Measurements from ENCODE around the gene LYZL2.

LYZL2 gene

DNA sequence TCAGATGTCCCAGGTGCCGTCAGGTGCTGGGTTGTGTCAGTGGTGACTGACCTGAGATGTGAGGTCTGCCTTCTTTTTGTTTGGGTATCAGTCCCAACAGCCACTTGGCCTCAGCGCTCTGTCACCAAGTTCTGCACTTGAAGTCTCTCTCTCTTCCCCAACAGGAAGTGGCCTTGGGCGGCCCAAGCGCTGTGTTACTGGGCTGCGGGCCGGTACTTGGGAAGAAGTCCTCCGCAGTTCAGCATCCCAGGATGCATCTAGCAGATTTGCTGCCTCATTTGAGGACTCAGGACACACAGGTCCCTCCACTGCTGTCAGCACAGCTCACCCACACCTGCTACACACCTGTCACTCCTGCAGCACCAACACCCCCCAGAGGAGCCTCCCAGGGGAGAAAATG is 40.1 kb downstream of the LYZL2 start:
- DNase-seq: no peak

DNA sequence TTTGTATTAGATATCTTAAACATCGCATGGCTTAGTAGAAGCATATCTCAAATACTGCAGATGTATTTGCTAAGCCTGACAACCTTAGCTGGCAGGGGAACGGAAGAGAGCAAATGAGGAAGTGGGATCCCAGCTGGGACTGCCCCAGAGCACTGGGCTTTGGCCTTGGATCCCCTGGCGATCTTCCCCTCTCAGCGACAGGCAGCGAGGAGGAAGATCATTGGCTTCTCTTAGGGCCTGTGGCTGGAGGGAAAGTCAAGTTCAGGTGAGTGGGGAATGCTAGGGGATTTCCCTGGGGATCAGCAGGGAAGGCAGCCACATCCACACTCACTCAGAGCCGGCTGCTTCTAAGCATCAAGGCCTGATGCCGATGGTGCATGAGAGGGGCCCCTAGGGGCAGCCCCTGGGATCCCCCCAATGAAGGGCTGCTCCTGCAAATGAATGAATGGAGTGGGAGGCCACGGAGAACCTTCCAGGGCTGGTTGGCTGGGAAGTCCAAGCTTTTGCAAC is 42.0 kb downstream of the LYZL2 start:
- peak; percentile 10 for DNase-seq

DNA sequence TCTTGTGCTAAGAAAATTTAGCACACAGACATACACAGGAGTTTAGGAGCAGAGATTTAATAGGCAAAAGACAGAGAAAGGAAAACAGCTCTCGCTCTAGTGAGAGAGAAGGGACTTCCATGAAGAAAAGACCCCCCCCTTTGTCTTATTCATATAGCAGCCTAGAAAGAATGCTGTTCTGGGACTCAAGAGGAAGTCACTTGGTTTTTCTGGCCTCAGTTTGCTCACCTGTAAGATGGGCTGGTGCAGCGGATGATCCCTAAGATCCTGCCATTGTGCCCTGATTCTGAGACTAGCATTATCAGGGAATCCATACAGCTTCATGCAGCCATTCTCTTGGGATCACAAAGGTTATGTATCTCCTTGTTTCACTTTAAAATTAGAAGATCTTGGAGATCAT is 42.7 kb downstream of the LYZL2 start:
- no peak for DNase-seq

DNA sequence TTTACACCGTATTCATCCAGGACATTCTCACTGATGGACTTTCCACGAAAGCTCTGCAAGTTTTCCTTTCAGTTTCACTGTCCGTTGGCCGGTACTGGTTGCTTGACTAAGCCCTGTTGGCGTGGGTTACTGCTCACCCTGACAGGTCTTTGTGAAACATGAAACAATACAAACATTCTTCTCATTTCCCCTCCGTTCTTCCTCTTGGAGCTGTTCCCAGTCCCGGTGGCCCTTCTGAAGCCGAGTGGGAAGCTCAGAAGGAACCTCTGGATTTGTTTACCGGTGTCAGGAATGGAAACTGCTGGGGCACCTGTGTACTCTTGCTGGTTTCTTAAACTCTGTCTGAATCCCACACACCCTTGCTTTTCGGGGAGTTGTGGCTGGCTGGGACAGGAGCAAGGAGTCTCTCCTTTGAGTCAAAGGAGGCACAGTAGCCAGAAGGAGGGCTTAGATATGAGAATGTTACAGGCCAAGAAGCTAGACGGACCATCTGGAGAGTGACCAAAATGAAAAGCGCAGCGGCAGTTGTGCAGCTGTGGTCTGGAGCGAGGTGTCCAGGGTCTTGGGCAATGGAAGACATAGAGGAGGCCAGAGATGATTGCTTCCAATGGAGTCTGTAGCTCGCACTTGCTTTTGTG is 45.7 kb downstream of the LYZL2 start:
- DNase-seq: peak; percentile 16

DNA sequence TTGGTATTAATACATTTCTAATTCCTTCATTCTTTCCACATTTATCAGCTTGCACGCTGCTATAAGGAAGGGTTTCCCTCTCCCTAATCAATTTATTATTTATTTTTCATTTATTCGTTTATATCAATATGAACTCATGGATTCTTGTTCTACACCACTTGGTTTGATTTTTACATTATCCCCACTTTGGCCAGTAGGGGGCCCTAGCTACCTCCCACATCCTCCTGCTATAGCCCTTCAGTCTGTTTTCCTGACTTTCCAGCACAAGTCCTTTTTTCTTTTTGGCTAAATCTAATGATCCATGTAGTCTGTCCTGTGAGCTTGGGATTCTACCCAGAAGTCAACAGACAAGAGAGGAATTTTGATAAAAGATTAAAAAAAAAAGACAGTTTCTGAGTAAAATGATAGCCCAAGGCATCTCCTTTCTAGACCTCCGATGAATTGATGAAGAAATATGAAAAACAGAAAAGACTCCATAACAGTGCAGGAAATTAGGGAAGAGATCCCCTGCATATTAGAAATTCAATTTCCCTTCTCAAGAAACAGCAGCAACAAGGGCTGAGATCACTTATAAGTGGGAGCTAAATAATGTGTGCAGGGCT is 47.7 kb downstream of the LYZL2 start:
- peak; percentile 34 for DNase-seq

DNA sequence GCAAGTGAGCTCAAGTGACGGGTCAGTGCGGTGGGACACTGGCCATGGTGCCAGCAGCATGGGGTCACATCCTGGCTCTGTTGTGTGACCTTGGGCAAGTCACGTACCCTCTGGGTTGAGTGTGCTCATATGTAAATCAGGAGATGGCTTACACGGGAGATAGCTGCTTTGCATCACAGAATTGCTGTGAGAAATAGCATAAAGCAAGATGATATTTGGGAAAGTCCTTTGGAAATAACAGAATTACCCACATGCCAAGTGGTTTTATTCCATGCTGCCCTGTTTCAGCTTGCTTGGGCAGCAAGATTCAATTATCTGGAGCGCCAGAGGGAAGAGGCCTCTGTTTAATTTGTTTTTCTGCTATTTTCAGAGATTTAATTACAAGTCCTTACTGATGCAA is 48.9 kb downstream of the LYZL2 start:
- DNase-seq: no peak

DNA sequence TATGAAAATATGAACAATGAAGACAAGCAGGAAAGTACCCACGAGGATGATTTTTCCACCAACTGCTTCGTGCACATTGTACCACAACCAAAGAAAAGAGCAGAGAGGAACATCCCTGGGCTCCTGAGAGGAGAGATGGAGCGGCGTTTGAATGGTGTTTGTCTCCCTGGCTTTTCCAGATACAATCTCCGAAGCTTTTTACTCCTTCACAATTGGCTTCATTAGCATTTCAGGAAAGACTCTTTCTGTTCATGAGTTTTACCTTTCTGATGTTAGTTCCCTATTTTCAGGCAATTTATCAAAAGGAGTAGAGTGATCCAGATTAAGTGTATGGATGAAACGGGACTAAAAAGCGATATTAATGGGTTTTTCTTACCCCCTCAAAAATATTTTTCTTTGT is 49.3 kb downstream of the LYZL2 start:
- no peak for DNase-seq

DNA sequence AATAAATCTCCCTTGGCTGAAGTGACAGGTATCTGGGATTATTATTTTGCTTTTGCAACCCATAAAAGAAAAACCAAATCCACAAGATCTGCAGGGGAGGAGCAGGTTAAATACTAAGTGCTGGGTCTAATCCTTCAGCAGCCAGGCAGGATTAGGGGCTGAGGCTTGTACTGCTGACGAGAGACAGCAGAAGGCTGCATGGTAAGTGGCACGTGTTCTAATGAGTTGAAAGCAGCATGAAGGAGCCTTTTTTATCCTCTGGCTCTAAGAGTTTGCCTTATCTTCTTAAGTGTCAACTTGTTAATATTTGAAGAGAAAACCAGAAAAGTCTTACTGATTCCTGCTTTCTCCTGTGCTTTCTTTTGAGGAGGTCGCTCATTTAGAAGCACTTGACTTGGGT is 50.0 kb downstream of the LYZL2 start:
- DNase-seq: no peak

DNA sequence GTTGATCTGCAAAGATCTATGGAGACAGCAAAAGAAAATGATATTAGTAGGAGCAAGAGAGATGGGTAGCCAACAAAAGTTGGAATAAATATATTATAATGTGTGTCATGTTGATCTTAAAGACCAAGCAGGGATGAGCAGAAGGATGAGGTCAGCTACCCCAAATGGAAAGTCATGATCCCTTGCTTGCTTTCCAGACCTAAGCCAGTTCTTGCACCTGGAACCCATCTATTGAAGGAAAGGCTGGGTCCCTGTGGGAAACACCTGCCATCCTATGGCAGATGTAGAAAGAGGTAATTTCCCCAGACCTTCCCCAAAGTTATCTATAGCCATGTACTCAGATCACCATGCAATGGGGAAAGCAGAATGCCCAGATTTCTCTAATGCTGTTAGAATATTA is 52.5 kb downstream of the LYZL2 start:
- DNase-seq: no peak

DNA sequence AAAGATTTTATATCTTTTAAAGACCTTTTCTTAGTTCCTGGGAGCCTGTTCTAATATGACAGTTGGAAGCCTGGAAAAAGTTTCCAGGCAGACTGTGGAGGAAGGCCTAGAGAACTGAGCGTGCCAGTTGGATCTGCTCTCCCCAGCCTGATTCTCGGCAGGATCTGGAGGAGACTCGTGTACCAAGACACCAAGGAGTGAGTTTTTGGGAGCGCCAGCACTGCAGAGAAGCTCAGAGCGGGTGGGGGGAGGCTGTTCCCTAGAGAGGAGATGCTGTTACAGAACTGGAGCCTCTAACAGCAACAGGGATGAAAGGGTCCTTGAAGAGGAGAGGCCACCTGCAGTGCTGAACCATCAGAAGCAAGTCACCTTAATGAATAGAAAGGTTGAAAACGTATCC is 52.9 kb downstream of the LYZL2 start:
- DNase-seq: no peak

DNA sequence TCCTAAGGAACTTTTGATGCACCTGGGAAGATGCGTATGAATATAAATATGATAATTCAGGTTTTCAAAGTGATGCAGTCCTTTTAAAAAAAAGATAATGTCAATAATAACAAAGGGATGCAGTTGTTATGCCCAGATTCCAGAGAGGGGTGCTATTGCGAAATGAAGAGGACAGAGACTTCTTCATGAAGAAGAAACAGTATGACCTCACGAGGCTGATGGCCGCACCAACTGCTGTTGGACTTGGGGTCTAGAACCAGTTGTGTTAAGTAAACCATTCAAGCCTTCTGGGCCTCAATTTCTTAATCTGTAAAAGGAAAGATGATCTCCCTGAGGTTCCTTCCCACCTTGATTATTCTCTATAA is 55.1 kb downstream of the LYZL2 start:
- no peak for DNase-seq

DNA sequence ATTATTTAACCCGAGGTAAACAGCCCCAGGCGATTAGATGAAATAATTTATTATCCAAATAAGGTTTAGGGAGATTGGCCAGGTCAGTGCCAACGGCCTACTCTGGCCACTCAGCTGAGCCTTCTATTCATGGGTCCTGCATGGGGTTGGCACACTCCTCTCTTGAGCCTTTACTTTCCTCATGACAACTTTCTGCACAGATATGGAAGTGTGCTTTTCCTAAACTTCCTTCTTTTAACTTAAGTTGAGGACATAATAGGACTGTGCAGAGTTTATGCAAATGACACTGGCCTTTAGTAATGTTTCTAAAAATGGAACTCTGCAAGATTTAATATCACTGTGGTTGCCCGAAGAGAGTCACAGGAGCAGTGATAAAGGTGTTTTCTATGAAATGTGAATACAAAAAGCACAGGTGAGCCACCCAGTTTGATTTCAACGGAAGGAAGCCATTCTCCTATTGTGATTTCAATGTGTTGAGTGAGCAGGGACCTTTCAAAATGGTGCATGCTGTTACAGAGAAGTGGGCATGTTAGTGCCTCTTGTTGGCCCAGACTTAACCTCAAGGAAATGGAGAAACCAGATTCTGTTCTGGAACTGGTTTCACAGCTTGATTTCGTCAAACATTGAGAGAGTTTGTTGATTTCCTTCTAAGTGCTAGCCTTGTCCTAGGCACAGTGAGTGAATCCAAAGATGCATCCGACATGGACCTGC is 55.7 kb downstream of the LYZL2 start:
- no peak for DNase-seq

DNA sequence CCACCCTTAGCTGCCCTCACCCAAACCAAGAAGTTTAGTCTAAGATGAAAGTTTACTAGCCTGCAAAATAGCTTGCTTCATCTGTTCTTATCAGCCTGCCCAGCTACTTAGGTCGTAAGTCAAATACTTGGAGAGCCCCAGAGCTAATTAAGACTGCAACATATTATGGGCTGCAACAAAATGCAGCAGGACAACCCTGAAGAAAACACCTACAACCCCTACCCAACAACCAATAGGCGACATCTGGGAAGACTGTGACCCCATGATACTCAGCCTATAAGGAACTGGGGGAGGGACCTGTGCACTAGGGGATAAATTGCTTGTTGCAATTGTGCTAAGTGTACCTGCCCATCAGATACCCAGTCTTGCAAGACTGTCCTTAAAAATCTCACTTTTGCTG is 64.1 kb downstream of the LYZL2 start:
- DNase-seq: no peak

DNA sequence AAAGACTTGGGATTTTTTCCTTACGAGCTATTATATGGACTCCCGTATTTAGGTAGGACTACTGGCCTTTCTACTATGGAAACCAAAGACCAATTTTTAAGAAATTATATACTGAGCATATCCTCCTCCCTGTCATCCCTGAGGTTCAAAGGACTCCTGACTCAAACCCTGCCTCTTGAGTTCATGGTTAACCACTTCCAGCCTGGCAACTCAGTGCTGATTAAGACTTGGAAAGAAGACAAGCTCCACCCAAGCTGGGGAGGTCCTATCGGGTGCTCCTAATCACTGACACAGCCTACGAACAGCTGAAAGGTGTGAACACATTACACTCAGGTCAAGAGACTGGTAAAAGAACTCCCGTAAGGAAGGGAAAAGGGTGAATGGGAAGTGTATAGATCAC is 66.8 kb downstream of the LYZL2 start:
- no peak for DNase-seq
